A673 (cell line): Measurements from ENCODE around the gene METTL16.

Source experiments
- EZH2 ChIP-seq: fragments of 200-600 bp; sonication (generic); IDR thresholded peaks from 2 replicates; pipeline ENCODE4 v1.6.1; 2017; ENCODE audit warnings: borderline replicate concordance, low read depth, mild to moderate bottlenecking, mixed read lengths, antibody characterized with exemption, low read length; ENCODE audit not compliant: poor library complexity, severe bottlenecking
- TF ChIP-seq, protein P1 (sequence below): fragments of 300-800, 200-600 bp; sonication (generic); conservative IDR thresholded peaks from 2 replicates; pipeline ENCODE4 v1.5.1; 2017; ENCODE audit warnings: low read depth, mild to moderate bottlenecking, antibody characterized with exemption, low read length, moderate library complexity, mixed read lengths

DNA sequence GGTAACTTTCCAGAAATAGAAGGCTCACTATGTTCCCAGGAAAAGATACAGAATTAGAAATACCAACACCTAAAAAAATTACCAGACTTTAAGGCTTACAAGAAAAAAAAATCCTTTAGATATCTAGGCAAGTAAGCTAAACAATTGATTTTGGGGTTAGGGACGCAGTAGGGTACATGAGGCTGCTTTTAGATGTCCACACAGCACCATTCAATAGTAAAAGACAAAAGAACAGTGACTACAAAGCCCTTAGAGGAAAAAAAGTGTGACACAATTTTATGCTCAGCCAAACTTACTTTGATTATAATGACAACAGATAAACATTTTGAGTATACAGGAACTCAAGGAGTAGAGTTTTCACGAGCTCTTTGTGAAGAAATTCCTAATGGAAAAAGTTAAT, 29.9 kb downstream of the METTL16 start:
- TF ChIP-seq, protein P1, sequence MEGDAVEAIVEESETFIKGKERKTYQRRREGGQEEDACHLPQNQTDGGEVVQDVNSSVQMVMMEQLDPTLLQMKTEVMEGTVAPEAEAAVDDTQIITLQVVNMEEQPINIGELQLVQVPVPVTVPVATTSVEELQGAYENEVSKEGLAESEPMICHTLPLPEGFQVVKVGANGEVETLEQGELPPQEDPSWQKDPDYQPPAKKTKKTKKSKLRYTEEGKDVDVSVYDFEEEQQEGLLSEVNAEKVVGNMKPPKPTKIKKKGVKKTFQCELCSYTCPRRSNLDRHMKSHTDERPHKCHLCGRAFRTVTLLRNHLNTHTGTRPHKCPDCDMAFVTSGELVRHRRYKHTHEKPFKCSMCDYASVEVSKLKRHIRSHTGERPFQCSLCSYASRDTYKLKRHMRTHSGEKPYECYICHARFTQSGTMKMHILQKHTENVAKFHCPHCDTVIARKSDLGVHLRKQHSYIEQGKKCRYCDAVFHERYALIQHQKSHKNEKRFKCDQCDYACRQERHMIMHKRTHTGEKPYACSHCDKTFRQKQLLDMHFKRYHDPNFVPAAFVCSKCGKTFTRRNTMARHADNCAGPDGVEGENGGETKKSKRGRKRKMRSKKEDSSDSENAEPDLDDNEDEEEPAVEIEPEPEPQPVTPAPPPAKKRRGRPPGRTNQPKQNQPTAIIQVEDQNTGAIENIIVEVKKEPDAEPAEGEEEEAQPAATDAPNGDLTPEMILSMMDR, result no peak
- no peak for TF ChIP-seq EZH2
